Trophoblast cell (in vitro differentiated cells and primary cell): Measurements from ENCODE around the gene CCDC77.

ENCODE experiments used
- DNase-seq, 2 donors: peaks; one replicate each; pipeline ENCODE4 v3.0.0-alpha.2; 2016
- H2AFZ ChIP-seq: 2 replicates; pipeline ENCODE4 v1.6.1; 2013; ENCODE audit warnings: low read length, moderate library complexity, mild to moderate bottlenecking; ENCODE audit not compliant: insufficient read depth, poor library complexity
- H2AK5ac ChIP-seq: 2 replicates; pipeline ENCODE4 v1.6.1; 2013; ENCODE audit warnings: mild to moderate bottlenecking, low read length
- H2BK120ac ChIP-seq: 2 replicates; pipeline ENCODE4 v1.6.1; 2013; ENCODE audit warnings: low read length, mild to moderate bottlenecking, moderate library complexity; ENCODE audit not compliant: insufficient read depth, poor library complexity
- H2BK12ac ChIP-seq: 2 replicates; pipeline ENCODE4 v1.6.1; 2013; ENCODE audit warnings: mild to moderate bottlenecking, low read length, moderate library complexity
- H2BK5ac ChIP-seq: 2 replicates; pipeline ENCODE4 v1.6.1; 2013; ENCODE audit warnings: low read length, low read depth, moderate library complexity, mild to moderate bottlenecking; ENCODE audit not compliant: poor library complexity
- H3K14ac ChIP-seq: 2 replicates; pipeline ENCODE4 v1.6.1; 2013; ENCODE audit warnings: mild to moderate bottlenecking, low read length
- H3K18ac ChIP-seq: 2 replicates; pipeline ENCODE4 v1.6.1; 2013; ENCODE audit warnings: mild to moderate bottlenecking, low read length
- H3K23ac ChIP-seq: 2 replicates; pipeline ENCODE4 v1.6.1; 2013; ENCODE audit warnings: low read length
- H3K27ac ChIP-seq: 2 replicates; pipeline ENCODE4 v1.5.1; 2013; ENCODE audit warnings: low read depth, mild to moderate bottlenecking, inconsistent platforms, low read length, moderate library complexity
- H3K27me3 ChIP-seq: 2 replicates; pipeline ENCODE4 v1.6.1; 2013; ENCODE audit warnings: inconsistent platforms, mild to moderate bottlenecking, low read length, moderate library complexity; ENCODE audit not compliant: insufficient read depth
- H3K36me3 ChIP-seq, 2 experiments: 1 replicate in 1 of 2; 2 replicates in 1 of 2; pipeline ENCODE4 v1.6.1; 2013; ENCODE audit warnings: low read length in 2 of 2, mild to moderate bottlenecking in 2 of 2, moderate library complexity in 1 of 2; ENCODE audit not compliant: insufficient read depth in 2 of 2, control insufficient read depth in 1 of 2
- H3K4ac ChIP-seq: 2 replicates; pipeline ENCODE4 v1.6.1; 2013; ENCODE audit warnings: low read depth, mild to moderate bottlenecking, low read length, moderate library complexity
- H3K4me1 ChIP-seq, 2 experiments: 1 replicate in 1 of 2; 2 replicates in 1 of 2; pipeline ENCODE4 v1.6.1; 2013; ENCODE audit warnings: low read length in 2 of 2, mild to moderate bottlenecking in 2 of 2, moderate library complexity in 1 of 2; ENCODE audit not compliant: insufficient read depth in 2 of 2, control insufficient read depth in 1 of 2
- H3K4me2 ChIP-seq: 2 replicates; pipeline ENCODE4 v1.6.1; 2013; ENCODE audit warnings: inconsistent platforms, mild to moderate bottlenecking, low read length, moderate library complexity
- H3K4me3 ChIP-seq: 2 replicates; pipeline ENCODE4 v1.5.1; 2013; ENCODE audit warnings: mild to moderate bottlenecking, low read depth, low read length, inconsistent platforms
- H3K79me1 ChIP-seq: one replicate; pipeline ENCODE4 v1.6.1; 2013; ENCODE audit warnings: low read length
- H3K79me2 ChIP-seq: 2 replicates; pipeline ENCODE4 v1.6.1; 2013; ENCODE audit warnings: low read length, mild to moderate bottlenecking; ENCODE audit not compliant: control insufficient read depth, insufficient read depth, poor library complexity
- H3K9ac ChIP-seq: 2 replicates; pipeline ENCODE4 v1.6.1; 2013; ENCODE audit warnings: mild to moderate bottlenecking, low read length
- H3K9me3 ChIP-seq: 2 replicates; pipeline ENCODE4 v1.6.1; 2013; ENCODE audit warnings: low read depth, mild to moderate bottlenecking, control low read depth, inconsistent platforms, low read length; ENCODE audit not compliant: insufficient read depth
- H4K12ac ChIP-seq: 2 replicates; pipeline ENCODE4 v1.6.1; 2013; ENCODE audit warnings: low read depth, mild to moderate bottlenecking, low read length, moderate library complexity
- H4K8ac ChIP-seq: 2 replicates; pipeline ENCODE4 v1.6.1; 2013; ENCODE audit warnings: low read depth, mild to moderate bottlenecking, low read length, moderate library complexity
- H4K91ac ChIP-seq: one replicate; pipeline ENCODE4 v1.6.1; 2013; ENCODE audit warnings: low read depth, mild to moderate bottlenecking, low read length, moderate library complexity
- WGBS: extraction: QIAGEN DNeasy Blood & Tissue Kit; methylation state at CpG from one replicate; pipeline ENCODE4 v1.1.7; 2013; ENCODE audit warnings: missing lambda C conversion rate; ENCODE audit not compliant: insufficient read length, insufficient coverage; ENCODE audit errors: extremely low coverage; 5-methylcytosine and 5-hydroxymethylcytosine counted together

Gene CCDC77

GRCh38 chr12:462936-463705 lies 61.7 kb downstream of the CCDC77 start:
- no peak overlapping the region for H3K9ac ChIP-seq
- no peak overlapping the region for H3K4me3 ChIP-seq
- H3K4me2 ChIP-seq = no peak overlapping the region
- H4K12ac ChIP-seq = no peak overlapping the region
- H4K8ac ChIP-seq = no peak overlapping the region
- H4K91ac ChIP-seq = no peak overlapping the region
- H3K27ac ChIP-seq = no peak overlapping the region
- no peaks in the 10 kb centered on the region for H3K9me3 ChIP-seq
- H3K27me3 ChIP-seq = peaks cover 25% of the 10 kb centered on the region
- no peak overlapping the region for H3K23ac ChIP-seq
- no peak overlapping the region for H3K4ac ChIP-seq
- no peak overlapping the region for H2AFZ ChIP-seq
- no peak overlapping the region for H2AK5ac ChIP-seq
- peaks cover 6 to 7% of the 10 kb centered on the region in 2 experiments for H3K4me1 ChIP-seq
- H3K79me1 ChIP-seq = no peaks in the 10 kb centered on the region
- no peak for DNase-seq
- H2BK120ac ChIP-seq = no peak overlapping the region
- no CpG with 5 or more reads among the region's 6 CpGs for WGBS
- no peak overlapping the region for H3K18ac ChIP-seq
- no peak overlapping the region for H2BK5ac ChIP-seq
- no peak overlapping the region for H3K14ac ChIP-seq
- peaks cover 2% of the 10 kb centered on the region for H3K79me2 ChIP-seq
- H2BK12ac ChIP-seq = no peak overlapping the region
- no peaks in the 10 kb centered on the region for H3K36me3 ChIP-seq

GRCh38 chr12:464484-465267 lies 63.2 kb downstream of the CCDC77 start:
- no peaks in the 10 kb centered on the region for H3K36me3 ChIP-seq
- no peak overlapping the region for H3K4me3 ChIP-seq
- no peak overlapping the region for H4K12ac ChIP-seq
- H2AK5ac ChIP-seq = no peak overlapping the region
- no peak overlapping the region for H3K9ac ChIP-seq
- H2AFZ ChIP-seq = no peak overlapping the region
- peaks cover 2% of the 10 kb centered on the region for H3K79me2 ChIP-seq
- no peak overlapping the region for H2BK120ac ChIP-seq
- H3K14ac ChIP-seq = no peak overlapping the region
- no peak overlapping the region for H3K18ac ChIP-seq
- no CpG with 5 or more reads among the region's 16 CpGs for WGBS
- no peak for DNase-seq
- no peak overlapping the region for H2BK12ac ChIP-seq
- no peak overlapping the region for H3K4ac ChIP-seq
- no peaks in the 10 kb centered on the region for H3K79me1 ChIP-seq
- H3K23ac ChIP-seq = peak overlapping the region; percentile 5
- H2BK5ac ChIP-seq = no peak overlapping the region
- H3K4me2 ChIP-seq = no peak overlapping the region
- H4K8ac ChIP-seq = no peak overlapping the region
- no peaks in the 10 kb centered on the region for H3K9me3 ChIP-seq
- H3K4me1 ChIP-seq = peaks cover 2% of the 10 kb centered on the region in 2 experiments
- H3K27ac ChIP-seq = no peak overlapping the region
- H4K91ac ChIP-seq = no peak overlapping the region
- H3K27me3 ChIP-seq = peaks cover 19% of the 10 kb centered on the region

GRCh38 chr12:466039-466438 lies 64.6 kb downstream of the CCDC77 start:
- Histone ChIP-seq H3K79me1 (no peaks in the 10 kb centered on the region), H3K4me3 (no peak overlapping the region), H3K27me3 (peaks cover 7% of the 10 kb centered on the region), H2BK12ac (no peak overlapping the region), H2AK5ac (no peak overlapping the region), H2BK5ac (no peak overlapping the region), H3K23ac (no peak overlapping the region), H4K91ac (no peak overlapping the region), H3K36me3 (no peaks in the 10 kb centered on the region), H3K4ac (no peak overlapping the region), H3K9ac (no peak overlapping the region), H2BK120ac (no peak overlapping the region), H3K4me2 (no peak overlapping the region), H4K12ac (no peak overlapping the region), H3K4me1 (no peaks in the 10 kb centered on the region), H3K18ac (no peak overlapping the region), H3K9me3 (no peaks in the 10 kb centered on the region), H3K27ac (no peak overlapping the region), H2AFZ (no peak overlapping the region), H3K79me2 (no peaks in the 10 kb centered on the region), H3K14ac (no peak overlapping the region), H4K8ac (no peak overlapping the region)
- DNase-seq = no peak
- no CpG with 5 or more reads among the region's 8 CpGs for WGBS

- no peak overlapping the region for H3K23ac ChIP-seq
- no peak overlapping the region for H4K12ac ChIP-seq
- DNase-seq = no peak
Observed at GRCh38 chr12:466762-467161, 65.3 kb downstream of the CCDC77 start.

More at GRCh38 chr12:466762-467161, 65.3 kb downstream of the CCDC77 start:
- Histone ChIP-seq H3K9ac (no peak overlapping the region), H3K4ac (no peak overlapping the region), H2BK120ac (no peak overlapping the region), H3K27me3 (peaks cover 2% of the 10 kb centered on the region), H3K27ac (no peak overlapping the region), H2BK5ac (no peak overlapping the region), H3K18ac (no peak overlapping the region), H3K14ac (no peak overlapping the region), H3K36me3 (no peaks in the 10 kb centered on the region), H2BK12ac (no peak overlapping the region), H4K91ac (no peak overlapping the region), H2AK5ac (no peak overlapping the region), H4K8ac (no peak overlapping the region), H3K4me3 (no peak overlapping the region), H3K9me3 (no peaks in the 10 kb centered on the region), H2AFZ (no peak overlapping the region), H3K4me1 (no peaks in the 10 kb centered on the region), H3K4me2 (no peak overlapping the region), H3K79me2 (no peaks in the 10 kb centered on the region), H3K79me1 (no peaks in the 10 kb centered on the region)
- no CpG with 5 or more reads among the region's 5 CpGs for WGBS
